Measurements from ENCODE around the gene USH2A.
"Not testable (repeated sequence)": the region's sequence is repeated elsewhere in the genome, so short reads cannot be mapped to it uniquely, and the experiment has no call there.

The USH2A gene

DNA sequence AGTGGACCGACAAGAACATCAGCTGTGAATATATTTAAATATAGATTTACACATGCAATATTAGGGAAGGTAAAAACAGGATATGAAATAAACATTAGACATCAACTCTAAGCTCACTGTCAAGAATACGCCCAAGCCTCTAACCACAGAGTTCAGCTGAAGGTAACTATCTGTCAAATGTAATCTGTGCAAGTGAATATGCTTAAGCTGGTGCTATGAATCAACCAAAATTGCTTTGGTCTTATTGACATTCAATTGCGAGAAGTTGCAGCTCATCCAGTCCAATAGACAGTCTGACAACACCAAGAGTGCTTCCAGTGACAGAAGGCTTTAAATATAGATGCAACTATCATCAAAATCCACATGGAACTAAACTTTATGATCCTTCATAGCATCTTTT is 32.3 kb downstream of the USH2A start:
- no peak for DNase-seq

GRCh38 chr1:216389774-216390173 is 33.5 kb downstream of the USH2A start:
- no peak for DNase-seq

DNA sequence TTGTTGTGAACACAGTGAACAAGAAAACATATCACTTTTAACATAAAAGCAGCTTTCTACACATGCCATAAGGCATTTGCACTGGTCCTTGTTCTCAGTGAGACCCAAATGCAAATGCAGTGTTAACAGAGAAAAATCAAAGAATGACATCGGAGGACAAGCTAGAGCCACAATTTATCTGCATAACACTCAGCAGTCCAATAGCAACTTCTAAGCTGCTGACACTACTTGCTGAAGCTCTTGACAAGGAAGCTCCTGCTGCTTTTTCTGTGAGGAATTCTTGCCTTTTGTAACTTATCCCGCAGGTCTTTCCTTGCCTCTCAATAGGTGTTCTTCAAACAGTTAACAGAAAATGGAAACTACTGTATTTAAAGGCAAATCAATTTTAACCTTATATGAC is 34.7 kb downstream of the USH2A start:
- DNase-seq, result no peak

- no peak for DNase-seq
Observed at GRCh38 chr1:216387782-216388181, 35.5 kb downstream of the USH2A start.

DNA sequence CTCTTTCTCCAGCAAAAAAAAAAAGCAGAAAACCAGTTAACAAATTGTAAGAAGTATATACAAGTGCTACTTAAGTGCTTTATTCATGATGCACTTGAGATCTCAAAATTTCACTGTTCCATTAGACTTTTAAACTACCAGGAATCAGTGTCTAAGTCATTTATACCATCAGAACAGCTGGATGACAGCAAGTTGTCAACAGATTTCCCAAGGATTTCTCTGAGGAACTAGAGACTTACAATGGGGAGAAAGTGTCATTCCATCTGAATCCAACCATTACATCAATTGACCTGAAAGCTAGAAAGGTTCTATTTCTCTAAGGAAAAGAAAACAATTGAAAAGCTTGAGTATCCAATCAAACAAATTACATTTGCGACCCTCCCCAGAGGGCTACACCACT is 43.8 kb downstream of the USH2A start:
- no peak for DNase-seq

GRCh38 chr1:216368249-216368648 is 55.0 kb downstream of the USH2A start:
- DNase-seq, result no peak

DNA sequence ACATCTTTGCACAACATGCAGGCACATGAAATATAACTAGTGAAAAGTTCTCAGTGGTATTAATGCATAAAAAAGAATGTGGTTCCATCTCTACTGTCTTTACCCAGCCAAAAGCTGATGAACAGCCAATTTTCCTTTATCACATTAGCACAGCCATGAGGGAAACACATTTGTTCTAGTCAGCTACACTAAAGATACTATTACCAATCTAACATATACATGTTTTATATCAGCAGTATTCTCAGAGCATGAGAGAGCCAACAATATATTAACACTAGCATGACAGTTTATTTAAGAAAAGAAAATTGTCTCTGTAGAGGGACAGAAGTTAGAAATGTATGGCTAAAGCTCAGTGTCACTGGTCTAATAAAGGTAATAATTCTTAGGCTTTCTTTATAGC is 56.3 kb downstream of the USH2A start:
- DNase-seq, result no peak

GRCh38 chr1:216356945-216357344 is 66.3 kb downstream of the USH2A start:
- DNase-seq, result no peak

DNA sequence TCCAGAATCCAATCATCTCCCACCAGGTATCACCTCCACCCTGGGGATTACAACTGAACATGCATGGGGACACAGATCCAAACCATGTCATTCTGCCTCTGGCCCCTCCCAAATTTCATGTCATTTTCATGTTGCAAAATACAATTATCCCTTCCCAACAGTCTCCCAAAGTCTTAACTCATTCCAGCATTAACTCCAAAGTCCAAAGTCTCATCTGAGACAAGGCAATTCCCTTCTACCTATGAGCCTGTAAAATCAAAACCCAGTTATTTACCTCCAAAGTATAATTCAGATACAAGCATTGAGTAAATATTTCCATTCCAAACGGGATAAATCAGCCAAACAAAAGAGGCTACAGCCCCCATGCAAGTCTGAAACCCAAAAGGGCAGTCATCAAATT is 73.1 kb downstream of the USH2A start:
- no peak for DNase-seq

DNA sequence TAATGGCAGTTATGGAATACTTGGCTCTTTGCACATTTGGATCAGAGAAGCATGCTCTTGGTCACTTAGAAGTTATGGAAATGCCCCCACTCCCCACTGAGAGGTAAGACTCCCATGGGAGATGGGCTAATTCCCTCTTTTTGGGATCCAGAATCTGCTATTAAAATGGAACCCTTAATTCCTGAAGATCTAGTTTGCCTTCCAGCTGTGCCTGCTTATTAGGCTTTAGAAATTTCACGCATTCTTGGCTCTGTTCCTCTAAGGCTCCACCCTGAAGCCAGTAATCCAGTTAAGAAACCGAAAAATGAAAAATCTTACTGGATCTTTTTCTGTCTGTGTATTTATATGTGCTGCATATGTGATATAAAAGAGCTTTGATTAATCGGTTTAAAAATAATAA is 76.7 kb downstream of the USH2A start:
- DNase-seq, result no peak

DNA sequence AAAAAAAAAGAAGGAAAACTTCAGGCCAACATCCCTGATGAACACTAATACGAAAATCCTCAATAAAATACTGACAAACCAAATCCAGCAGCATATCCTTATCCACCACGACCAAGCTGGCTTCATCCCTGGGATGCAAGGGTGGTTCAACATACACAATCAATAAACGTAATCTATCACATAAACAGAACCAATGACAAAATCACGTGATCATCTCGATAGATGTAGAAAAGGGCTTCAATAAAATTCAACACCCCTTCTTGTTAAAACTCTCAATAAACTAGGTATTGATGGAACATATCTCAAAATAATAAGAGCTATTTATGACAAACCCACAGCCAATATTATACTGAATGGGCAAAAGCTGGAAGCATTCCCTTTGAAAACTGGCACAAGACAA is 82.7 kb downstream of the USH2A start:
- not testable (repeated sequence) for DNase-seq

GRCh38 chr1:216332462-216332861 is 90.8 kb downstream of the USH2A start:
- DNase-seq, result no peak

GRCh38 chr1:216332003-216332402 is 91.2 kb downstream of the USH2A start:
- no peak for DNase-seq

DNA sequence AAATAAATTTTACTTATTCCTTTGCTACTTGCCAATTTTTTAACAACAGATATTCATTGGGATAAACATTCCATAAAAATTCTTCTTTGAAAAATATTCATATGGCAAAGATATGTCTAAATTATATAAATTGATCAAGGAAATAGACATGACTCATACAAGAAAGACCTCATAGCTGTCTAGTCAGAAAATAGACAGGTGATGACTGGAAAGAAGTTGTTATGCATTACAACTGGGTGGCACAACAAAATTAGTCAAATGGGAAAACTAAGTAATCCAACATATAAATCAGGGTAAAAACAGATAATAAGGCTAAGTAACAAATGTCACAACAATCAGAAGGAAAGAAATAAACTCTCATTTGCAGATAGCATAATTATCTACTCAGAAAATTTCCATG is 92.0 kb downstream of the USH2A start:
- DNase-seq, result no peak

GRCh38 chr1:216330262-216330661 is 93.0 kb downstream of the USH2A start:
- DNase-seq, result no peak

DNA sequence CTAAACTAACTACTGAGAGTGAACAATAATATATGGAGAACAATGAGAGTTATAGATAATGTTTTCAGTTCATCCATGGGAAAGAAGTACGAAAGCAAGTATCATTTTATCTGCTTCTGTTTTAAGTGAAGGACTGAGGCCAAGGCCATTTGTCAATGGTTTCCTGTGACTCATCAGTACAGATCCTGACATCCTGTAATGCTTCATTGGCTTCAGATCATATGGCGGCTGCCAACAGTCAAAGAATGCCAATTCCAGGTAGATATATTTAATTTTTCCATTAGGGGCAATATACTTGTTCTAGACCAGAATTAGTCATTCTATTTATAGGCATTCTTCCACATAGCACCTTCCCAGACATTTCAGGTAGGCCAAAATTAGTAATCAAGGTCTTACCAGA is 97.3 kb downstream of the USH2A start:
- no peak for DNase-seq

DNA sequence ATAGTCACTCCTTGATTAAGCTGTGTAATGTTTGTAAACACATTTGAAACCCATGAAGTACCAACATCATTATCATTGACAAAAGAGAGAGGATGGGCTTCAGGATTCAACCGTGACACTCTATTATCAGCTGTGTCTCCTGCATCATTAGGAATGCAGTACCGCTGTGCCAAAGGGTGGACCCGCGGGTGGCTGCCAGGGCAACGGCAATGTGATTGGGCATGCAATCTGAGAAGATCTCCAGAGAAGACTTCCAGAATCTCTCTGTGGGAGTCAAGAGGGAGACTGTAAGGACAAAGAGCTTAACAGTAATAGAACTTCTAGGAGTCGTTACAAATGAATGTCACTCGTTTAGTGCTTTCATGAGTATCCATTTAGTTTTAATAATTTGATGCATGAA is 97.9 kb downstream of the USH2A start:
- no peak for DNase-seq

- DNase-seq, result no peak
Observed at GRCh38 chr1:216323344-216323743, 99.9 kb downstream of the USH2A start.

DNA sequence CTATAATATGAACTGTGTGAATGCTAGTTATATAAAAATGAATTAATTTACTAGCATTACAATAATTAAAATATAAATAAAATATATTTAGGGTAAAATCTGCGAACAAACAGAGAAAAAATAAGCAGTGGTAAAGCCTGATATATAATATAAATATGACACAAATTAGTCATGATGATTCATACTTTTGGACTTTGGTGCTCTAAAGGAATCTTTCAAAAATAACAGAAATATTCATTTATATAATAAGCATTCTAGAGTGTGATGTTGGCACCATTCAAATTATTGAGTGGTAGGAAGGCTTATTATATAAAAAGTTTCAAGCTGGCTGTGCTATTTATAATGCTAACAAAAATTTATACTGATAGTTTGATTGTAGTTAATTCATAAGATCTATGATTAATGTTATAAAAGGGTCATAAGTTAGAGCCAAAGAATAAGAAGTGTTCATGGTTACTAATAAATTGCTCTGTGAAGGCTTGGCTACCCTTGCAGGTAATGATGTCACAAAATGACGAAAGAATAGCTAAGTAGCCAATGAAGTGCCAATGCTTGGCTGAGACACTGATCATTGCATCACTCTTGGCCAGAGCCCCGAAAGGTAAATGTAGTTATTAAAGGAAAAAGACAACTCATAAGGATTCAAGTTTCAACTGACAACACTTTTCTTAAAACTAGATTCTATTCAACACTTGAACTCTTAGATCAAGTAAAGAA is 108.7 kb downstream of the USH2A start:
- no peak for DNase-seq

DNA sequence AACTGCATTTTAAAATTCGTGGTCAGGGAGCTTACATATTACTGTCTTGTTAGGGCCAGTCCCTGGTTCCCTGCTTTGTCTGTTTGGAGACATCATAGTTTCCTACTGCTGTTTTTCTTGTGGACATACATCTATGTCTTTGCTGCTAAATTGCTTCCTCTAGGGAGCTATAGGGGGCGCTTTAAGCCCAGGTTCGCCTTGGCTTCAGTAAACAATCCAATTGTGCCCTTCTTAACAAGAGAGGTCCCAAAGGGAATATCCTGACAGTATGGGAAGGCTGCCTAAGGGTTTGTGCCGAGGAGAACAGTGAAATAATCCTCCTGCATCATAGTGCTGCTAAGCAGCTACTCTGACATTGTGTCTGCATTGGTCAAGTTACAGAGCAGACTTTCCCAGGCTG is 112.5 kb downstream of the USH2A start:
- DNase-seq, result peak; percentile 84

DNA sequence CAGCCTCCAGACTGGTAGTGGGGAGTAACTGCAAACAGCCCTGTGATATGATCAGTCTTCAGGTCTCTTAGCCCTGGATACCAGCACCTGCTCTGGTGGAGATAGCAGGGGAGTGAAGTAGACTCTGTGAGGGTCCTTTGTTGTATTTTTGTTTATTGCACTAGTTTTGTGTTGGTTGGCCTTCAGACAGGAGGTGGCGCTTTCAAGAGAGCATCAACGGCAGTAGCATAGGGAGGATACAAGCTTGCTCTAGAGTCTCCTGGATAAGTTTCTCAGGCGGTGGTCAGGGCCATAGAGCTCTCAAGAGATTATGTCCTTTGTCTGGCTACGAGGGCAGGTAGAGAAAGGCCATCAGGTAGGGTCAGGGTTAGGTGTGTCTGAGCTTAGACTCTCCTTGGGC is 116.4 kb downstream of the USH2A start:
- DNase-seq, result no peak

- no peak for DNase-seq
Observed at GRCh38 chr1:216303690-216304089, 119.6 kb downstream of the USH2A start.

DNA sequence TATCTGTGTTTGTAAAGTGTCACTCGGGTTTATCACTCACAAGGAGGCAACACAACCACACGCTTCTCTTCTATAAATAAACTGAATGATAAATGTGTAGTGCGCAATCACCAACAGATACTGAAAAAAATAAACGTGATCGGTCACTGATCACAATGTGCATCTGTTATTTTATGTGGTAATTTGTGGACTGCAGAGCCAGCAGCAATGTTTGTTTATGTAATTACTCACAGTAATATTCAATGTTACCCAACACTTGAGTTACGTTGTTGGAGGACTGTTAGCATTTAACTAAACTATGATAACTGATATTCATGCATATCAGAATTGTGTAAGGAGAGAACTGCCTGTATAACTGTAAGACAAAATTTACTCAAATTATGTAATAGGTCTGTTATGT is 129.6 kb downstream of the USH2A start:
- no peak for DNase-seq

- no peak for DNase-seq
Observed at GRCh38 chr1:216290074-216290473, 133.2 kb downstream of the USH2A start.

DNA sequence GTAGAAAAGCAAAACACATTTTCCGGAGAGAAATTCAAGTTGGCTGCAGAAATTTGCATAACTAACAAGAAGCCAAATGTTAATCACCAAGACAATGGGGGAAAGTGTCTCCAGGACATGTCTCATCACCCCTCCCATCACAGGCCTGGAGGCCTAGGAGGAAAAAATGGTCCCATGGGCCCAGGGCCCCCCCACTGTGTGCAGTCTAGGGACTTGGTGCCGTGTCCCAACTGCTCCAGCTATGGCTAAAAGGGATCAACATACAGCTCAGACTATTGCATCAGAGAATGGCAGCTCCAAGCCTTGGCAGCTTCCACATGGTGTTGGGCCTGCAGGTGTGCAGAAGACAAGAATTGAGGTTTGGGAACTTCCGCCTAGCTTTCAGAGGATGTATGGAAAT is 138.2 kb downstream of the USH2A start:
- no peak for DNase-seq

- DNase-seq, result no peak
Observed at GRCh38 chr1:216281757-216282156, 141.5 kb downstream of the USH2A start.

All from NCI-H1092 treated with DMSO at 0.1 percent for 48 hours (cell line).